ENCODE results near the gene ERP27.

GRCh38 chr12:14928931-14929330 lies 9.4 kb downstream of the ERP27 start:
- no peak for TF ChIP-seq POLR2AphosphoS5 (IDR thresholded peaks at IDR 0.05; ENCODE audit: insufficient read depth, low read depth, low read length)
- TF ChIP-seq CTCF (IDR thresholded peaks at IDR 0.05; ENCODE audit: extremely low read depth in 1 of 2, insufficient read depth in 1 of 2, low read depth in 1 of 2, low read length in 2 of 2) = no peak
- no peak for TF ChIP-seq MAX (IDR thresholded peaks at IDR 0.05; ENCODE audit: insufficient read depth, insufficient read length)
